ENCODE results near the gene CNN2. TPM values are rescaled to one million over a fixed set of nuclear protein-coding genes. Genes with fewer than 3 reads are reported as not detected.
"Not testable (repeated sequence)": the region's sequence is repeated elsewhere in the genome, so short reads cannot be mapped to it uniquely, and the experiment has no call there.

CNN2 gene
- total RNA-seq, 1 donor from 2014 or later = 226 TPM

DNA sequence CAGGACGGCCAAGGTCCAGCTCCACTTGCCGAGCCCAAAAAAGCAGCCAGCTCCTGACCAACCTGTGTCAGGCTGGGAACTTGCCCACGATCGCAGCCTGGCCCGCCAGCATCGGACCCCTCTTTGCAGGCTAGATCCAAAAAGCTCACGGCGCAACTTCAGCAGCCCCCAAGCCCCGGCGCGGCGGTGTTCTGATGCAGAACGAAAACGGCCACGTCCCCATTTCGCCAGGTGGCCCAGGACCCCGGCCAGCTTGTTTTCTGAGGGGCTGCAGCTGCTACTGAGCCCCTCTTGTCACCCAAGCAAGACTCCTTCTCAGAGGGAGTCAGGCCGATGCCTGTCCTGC, 6.8 kb upstream of the CNN2 start:
- peaks cover 17% of the 10 kb centered on the region for H3K4me1 Mint-ChIP-seq (ENCODE audit: low read depth)
- no peaks in the 10 kb centered on the region for H3K36me3 Mint-ChIP-seq (ENCODE audit: insufficient read depth)
- H3K4me3 Mint-ChIP-seq (ENCODE audit: low read depth) = peak overlapping the region; percentile 86
- DNase-seq (ENCODE audit: low spot score, unreplicated experiment) = no peak
- no peaks in the 10 kb centered on the region for H3K9me3 Mint-ChIP-seq (ENCODE audit: low read depth)
- TF ChIP-seq, protein P1, sequence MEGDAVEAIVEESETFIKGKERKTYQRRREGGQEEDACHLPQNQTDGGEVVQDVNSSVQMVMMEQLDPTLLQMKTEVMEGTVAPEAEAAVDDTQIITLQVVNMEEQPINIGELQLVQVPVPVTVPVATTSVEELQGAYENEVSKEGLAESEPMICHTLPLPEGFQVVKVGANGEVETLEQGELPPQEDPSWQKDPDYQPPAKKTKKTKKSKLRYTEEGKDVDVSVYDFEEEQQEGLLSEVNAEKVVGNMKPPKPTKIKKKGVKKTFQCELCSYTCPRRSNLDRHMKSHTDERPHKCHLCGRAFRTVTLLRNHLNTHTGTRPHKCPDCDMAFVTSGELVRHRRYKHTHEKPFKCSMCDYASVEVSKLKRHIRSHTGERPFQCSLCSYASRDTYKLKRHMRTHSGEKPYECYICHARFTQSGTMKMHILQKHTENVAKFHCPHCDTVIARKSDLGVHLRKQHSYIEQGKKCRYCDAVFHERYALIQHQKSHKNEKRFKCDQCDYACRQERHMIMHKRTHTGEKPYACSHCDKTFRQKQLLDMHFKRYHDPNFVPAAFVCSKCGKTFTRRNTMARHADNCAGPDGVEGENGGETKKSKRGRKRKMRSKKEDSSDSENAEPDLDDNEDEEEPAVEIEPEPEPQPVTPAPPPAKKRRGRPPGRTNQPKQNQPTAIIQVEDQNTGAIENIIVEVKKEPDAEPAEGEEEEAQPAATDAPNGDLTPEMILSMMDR (IDR thresholded peaks at IDR 0.05; ENCODE audit: unreplicated experiment) = no peak
- H3K27me3 Mint-ChIP-seq = no peaks in the 10 kb centered on the region
- H3K27ac Mint-ChIP-seq = no peak overlapping the region

DNA sequence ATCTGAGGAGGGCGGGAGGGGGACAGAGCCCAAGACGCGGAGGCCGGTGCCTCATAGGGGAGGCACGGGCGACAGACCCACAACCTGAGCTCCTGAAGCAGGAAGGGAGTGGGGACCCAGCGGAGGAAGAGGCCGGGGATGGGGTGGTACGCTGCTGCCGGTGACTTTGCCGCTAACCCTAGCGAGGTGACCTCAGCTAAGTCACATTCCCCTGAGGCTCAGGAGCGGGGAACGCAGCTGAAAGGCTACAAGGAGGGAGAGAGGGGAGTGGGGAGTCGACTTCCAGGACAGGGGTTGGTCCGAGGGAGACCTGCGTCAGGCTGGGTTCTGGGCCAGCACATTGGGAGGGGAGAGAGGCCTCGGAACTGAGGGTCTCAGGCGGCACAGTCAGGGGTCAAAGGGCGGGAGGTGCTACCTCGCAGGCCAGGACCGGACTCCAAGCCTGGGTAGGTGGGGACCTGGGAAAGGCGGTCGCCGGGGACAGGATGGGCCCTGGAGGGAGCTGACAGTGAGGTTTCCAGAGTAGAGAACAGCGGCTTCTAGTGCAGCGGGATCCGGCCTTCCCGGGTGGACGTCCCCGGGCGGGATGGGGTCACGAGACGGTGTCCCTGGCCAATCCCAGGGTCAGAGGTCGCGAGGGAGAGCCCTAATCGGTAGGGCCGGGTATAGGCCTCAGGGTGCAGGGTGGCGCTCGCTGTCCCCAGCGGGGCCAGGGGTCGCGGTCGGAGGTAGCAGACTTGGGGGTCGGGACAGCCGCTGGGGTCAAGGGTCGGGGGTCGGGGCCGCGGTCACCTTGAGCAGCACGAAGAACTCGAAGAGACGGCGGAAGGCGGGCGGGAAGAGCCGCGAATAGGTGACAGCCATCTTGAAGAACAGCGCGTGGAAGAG, 6.2 kb upstream of the CNN2 start:
- peak overlapping the region; percentile 86 for H3K4me3 Mint-ChIP-seq (ENCODE audit: low read depth)
- H3K36me3 Mint-ChIP-seq (ENCODE audit: insufficient read depth) = no peaks in the 10 kb centered on the region
- no peaks in the 10 kb centered on the region for H3K9me3 Mint-ChIP-seq (ENCODE audit: low read depth)
- TF ChIP-seq, protein P1 (IDR thresholded peaks at IDR 0.05; ENCODE audit: unreplicated experiment) = no peak
- H3K27me3 Mint-ChIP-seq = no peaks in the 10 kb centered on the region
- no peak for DNase-seq (ENCODE audit: low spot score, unreplicated experiment)
- peaks cover 17% of the 10 kb centered on the region for H3K4me1 Mint-ChIP-seq (ENCODE audit: low read depth)
- H3K27ac Mint-ChIP-seq = peak overlapping the region; percentile 93

DNA sequence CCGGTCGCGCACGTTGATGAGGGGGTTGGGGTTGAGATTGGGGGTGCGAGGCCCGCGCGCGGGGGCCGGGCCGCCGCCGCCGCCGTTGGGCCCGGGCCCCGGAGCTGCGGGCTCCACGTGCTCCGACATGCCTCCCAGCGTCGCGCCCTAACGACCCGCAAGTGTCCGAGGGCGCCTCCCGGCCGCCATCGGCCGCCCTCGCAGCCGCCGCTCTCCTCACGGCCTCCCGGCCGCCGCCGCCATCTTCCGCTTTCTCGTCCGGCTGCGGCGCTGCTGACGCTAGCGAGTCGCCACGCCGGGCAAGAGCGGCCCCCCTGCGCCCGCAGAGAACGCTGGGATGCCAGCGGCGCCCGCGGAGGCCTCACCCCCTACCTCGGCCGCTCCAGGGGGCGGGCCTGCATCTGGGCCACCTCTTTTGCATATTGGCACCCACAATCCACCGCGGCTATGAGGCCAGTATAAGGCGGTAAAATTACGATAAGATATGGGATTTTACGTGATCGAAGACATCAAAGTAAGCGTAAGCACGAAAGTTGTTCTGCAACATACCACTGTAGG, 5.5 kb upstream of the CNN2 start, which contains the start of gene TMEM259:
Gene TMEM259 (minus strand): TSS at position 256 of the 558 bp plus-strand sequence. CDS start 127 bp downstream, at position 129.
- no peaks in the 10 kb centered on the region for H3K27me3 Mint-ChIP-seq
- peak; percentile 95 for DNase-seq (ENCODE audit: low spot score, unreplicated experiment)
- no peaks in the 10 kb centered on the region for H3K9me3 Mint-ChIP-seq (ENCODE audit: low read depth)
- peak within 1 kb of the TSS; percentile 86 for H3K4me3 Mint-ChIP-seq (ENCODE audit: low read depth)
- H3K27ac Mint-ChIP-seq = peak within 1 kb of the TSS; percentile 100
- TF ChIP-seq, protein P1 (IDR thresholded peaks at IDR 0.05; ENCODE audit: unreplicated experiment) = peak; percentile 7
- H3K36me3 Mint-ChIP-seq (ENCODE audit: insufficient read depth) = no peaks in the 10 kb centered on the region
- H3K4me1 Mint-ChIP-seq (ENCODE audit: low read depth) = peaks cover 18% of the 10 kb centered on the region

DNA sequence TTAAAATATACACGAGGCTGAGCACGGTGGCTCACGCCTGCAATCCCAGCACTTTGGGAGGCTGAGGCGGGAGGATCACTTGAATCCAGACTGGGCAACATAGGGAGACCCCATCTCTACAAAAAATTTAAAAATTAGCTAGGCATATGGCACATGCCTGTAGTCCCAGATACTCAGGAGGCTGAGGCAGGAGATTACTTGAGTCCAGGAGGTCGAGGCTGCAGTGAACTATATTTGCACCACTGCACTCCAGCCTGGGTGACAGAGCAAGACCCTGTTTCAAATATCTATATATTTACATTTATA, 2.6 kb upstream of the CNN2 start:
- H3K4me1 Mint-ChIP-seq (ENCODE audit: low read depth) = peaks cover 12% of the 10 kb centered on the region
- H3K4me3 Mint-ChIP-seq (ENCODE audit: low read depth); H3K9me3 Mint-ChIP-seq (ENCODE audit: low read depth); H3K27me3 Mint-ChIP-seq; DNase-seq (ENCODE audit: low spot score, unreplicated experiment); H3K36me3 Mint-ChIP-seq (ENCODE audit: insufficient read depth): not testable (repeated sequence)
- peak overlapping the region; percentile 41 for H3K27ac Mint-ChIP-seq

DNA sequence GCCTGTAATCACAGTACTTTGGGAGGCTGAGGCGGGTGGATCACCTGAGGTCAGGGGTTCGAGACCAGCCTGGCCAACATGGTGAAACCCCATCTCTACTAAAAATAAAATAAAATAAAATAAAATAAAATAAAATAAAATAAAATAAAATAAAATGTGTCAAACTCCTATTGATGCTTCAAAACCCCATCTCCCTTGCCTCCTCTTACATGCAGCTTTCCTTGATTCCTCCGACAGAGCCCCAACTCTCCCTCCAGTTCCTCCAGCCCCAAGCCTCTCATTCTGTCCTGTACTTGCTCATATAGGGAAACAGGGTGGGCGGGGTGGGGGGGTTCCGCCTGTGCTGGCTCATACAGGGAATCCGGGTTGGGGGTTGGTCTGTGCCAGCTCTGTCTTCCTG, 1.3 kb upstream of the CNN2 start:
- H3K27me3 Mint-ChIP-seq; H3K4me1 Mint-ChIP-seq (ENCODE audit: low read depth); H3K4me3 Mint-ChIP-seq (ENCODE audit: low read depth); H3K36me3 Mint-ChIP-seq (ENCODE audit: insufficient read depth); DNase-seq (ENCODE audit: low spot score, unreplicated experiment); H3K9me3 Mint-ChIP-seq (ENCODE audit: low read depth): not testable (repeated sequence)
- peak overlapping the region; percentile 85 for H3K27ac Mint-ChIP-seq

DNA sequence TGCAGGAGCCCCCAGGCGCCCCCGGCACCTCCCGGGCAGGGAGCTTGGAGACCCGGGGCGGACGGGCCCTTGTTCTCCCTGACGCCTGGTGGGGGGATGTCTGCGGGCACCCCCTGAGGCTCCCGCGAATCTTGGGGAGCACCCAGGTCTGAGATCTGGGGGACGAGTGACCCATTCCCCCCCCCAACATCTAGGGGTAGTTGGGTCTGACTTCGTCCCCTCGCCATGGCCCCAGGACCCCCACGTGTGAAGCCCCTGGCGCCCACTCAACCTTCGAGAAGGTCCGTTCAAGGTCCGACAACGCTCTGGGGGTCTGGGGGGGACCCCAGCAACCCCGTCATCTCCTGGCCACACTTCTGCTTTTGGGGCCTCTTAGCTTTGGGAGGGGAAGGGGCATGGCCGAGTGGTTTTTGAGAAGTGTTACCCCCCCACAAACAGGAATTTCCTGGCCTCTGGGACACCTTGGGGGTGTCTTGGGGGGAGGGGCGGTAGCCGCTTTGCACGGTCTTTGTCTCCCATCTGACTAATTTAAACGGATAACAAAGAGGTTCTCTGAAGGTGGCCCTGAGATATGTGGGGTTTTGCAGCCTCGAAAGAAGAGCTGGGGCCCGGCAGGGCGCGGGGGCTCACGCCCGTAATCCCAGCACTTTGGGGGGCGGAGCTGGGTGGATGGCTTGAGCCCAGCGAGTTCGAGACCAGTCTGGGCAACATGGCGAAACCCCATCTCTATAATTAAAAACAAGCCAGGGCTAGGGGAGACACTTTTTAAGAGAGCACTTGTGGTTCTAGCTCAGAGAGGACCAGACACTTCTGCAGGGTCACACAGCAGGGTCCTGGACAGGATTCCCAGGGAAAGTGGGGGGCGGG, 608 bp downstream of the CNN2 start:
- Mint-ChIP-seq H3K4me1 (ENCODE audit: low read depth) (peaks cover 9% of the 10 kb centered on the region), H3K9me3 (ENCODE audit: low read depth) (no peaks in the 10 kb centered on the region), H3K36me3 (ENCODE audit: insufficient read depth) (peaks cover 4% of the 10 kb centered on the region), H3K27ac (peak overlapping the region; percentile 97), H3K4me3 (ENCODE audit: low read depth) (peak overlapping the region; percentile 90), H3K27me3 (no peaks in the 10 kb centered on the region)
- TF ChIP-seq, protein P1 (IDR thresholded peaks at IDR 0.05; ENCODE audit: unreplicated experiment) = no peak
- DNase-seq (ENCODE audit: low spot score, unreplicated experiment) = no peak
